Dendritic cell treated with granulocyte-macrophage colony-stimulating factor and Interleukin-4, amounts not matched to agents 40 ng/mL and 50 ng/mL, for 4 days (primary cell): Measurements from ENCODE around the gene WTIP.
"Not testable (repeated sequence)": the region's sequence is repeated elsewhere in the genome, so short reads cannot be mapped to it uniquely, and the experiment has no call there.

Source experiments
- H3K27ac Mint-ChIP-seq: one replicate; pipeline ENCODE4 v1.8.0; 2022; ENCODE audit warnings: mild to moderate bottlenecking, mixed read lengths
- H3K27me3 Mint-ChIP-seq: one replicate; pipeline ENCODE4 v1.8.0; 2022; ENCODE audit warnings: mild to moderate bottlenecking, mixed read lengths
- H3K36me3 Mint-ChIP-seq: one replicate; pipeline ENCODE4 v1.8.0; 2022; ENCODE audit warnings: low read depth, mixed read lengths
- H3K4me1 Mint-ChIP-seq: one replicate; pipeline ENCODE4 v1.8.0; 2022; ENCODE audit warnings: low read depth, mixed read lengths
- H3K4me3 Mint-ChIP-seq: one replicate; pipeline ENCODE4 v1.8.0; 2022; ENCODE audit warnings: mild to moderate bottlenecking, moderate library complexity, mixed read lengths
- H3K9me3 Mint-ChIP-seq: one replicate; pipeline ENCODE4 v1.8.0; 2022; ENCODE audit warnings: mixed read lengths
- intact Hi-C: fragments of 100-400 bp; cut with micrococcal nuclease; formaldehyde crosslinking; loops from one replicate; pipeline ENCODE4 v1.15.0; 2022

The WTIP gene

DNA sequence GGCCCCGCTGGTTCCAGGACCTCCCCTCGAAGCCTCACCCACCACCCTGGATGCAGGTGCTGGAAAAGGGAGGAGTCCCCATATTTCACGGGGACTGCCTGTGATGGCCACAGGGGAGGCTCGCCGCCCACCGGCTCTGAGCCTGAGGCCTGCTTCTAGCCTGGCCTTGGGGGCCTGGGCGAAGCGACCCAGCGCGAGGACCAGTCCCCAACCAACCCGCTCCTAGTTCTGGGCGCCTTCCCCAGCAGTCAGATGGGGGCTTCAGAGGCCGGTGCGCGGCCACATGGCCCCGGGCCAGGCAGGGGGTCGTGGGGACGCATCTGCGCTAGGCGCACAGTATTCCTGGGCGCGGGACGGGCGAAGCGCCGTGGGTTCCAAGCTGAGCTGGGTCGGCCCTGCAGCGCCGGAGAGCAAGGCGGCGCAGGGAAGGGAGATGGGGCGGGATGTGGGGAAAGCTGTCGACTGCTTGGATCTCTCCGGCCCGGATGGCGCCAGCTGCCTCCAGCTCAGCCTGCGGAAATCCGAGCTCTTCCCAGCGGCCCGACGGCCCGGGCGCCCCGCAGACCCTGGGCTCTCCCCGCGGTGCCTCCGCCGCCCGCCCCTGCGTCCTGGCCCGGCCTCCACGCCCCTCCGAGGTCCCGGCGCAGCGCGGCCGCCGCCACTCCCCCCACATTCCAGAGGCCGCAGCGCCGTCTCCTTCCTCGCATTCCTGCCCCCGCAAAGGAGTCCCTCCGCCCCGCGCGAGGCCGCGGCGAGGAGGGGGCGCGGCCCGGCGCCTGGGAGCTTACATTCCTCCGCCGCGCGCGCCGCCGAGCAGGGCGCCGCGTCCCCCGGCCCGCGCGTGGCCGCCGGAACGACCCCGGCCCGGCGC lies at the start of gene WTIP:
TSS of gene WTIP (plus strand) at position 788 of the 871 bp plus-strand sequence. CDS start 217 bp downstream, outside the sequence.
- intact Hi-C loops = no loop called here
- no peak within 1 kb of the TSS for H3K4me3 Mint-ChIP-seq

DNA sequence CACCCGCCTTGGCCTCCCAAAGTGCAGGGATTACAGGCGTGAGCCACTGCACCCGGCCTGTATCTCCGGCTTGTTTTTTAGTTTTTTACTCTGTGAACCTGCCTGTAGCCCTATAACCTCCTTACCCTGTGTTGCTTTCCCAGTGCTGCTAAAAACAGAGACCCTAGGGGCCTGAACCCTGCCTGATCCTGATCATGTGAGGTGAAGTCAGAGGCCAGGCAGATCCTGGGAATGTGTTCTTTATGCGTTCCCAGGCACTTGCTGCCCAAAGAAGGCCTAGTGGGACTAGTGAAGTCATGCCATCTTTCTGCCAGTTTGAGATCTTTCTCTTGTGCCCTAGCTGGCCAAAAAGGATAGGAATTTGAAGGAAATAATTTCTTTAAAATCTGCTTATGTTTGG lies 48.8 kb upstream of the WTIP start:
- H3K9me3 Mint-ChIP-seq = no peaks in the 10 kb centered on the region

More for the DNA sequence above, at the start of gene WTIP:
- H3K36me3 Mint-ChIP-seq = no peaks in the 10 kb centered on the region
- H3K27ac Mint-ChIP-seq = no peak within 1 kb of the TSS
- peaks cover 66% of the 10 kb centered on the region for H3K27me3 Mint-ChIP-seq
- H3K9me3 Mint-ChIP-seq = no peaks in the 10 kb centered on the region
- peaks cover 5% of the 10 kb centered on the region for H3K4me1 Mint-ChIP-seq

DNA sequence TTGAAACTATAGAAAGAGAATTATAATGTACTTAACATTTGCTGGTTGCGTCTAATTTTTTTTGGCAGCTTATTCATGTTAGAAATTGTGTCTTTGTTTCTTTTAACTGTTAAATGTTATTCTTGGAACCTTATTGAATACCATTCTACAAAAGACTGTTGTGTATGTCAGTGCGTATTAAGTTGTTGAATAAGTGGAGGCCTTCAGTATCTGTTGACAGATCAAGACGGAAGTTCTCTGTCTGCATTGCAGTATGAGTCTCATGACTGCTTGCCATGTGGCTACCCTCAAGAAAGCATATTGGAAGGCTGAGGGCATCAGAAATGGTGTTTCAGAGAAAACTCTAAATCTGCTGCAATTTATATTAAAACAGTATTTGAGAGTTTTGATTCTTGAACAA lies 44.8 kb upstream of the WTIP start:
- Mint-ChIP-seq H3K9me3 (no peaks in the 10 kb centered on the region), H3K27ac (no peak overlapping the region), H3K27me3 (no peaks in the 10 kb centered on the region), H3K36me3 (peaks cover 92% of the 10 kb centered on the region), H3K4me1 (no peaks in the 10 kb centered on the region), H3K4me3 (no peak overlapping the region)
- intact Hi-C loops = no loop called here

More for the DNA sequence above, 48.8 kb upstream of the WTIP start:
- Mint-ChIP-seq H3K4me1 (peaks cover 13% of the 10 kb centered on the region), H3K27ac (no peak overlapping the region), H3K36me3 (peaks cover 68% of the 10 kb centered on the region), H3K27me3 (no peaks in the 10 kb centered on the region), H3K4me3 (no peak overlapping the region)
- intact Hi-C loops = no loop called here

DNA sequence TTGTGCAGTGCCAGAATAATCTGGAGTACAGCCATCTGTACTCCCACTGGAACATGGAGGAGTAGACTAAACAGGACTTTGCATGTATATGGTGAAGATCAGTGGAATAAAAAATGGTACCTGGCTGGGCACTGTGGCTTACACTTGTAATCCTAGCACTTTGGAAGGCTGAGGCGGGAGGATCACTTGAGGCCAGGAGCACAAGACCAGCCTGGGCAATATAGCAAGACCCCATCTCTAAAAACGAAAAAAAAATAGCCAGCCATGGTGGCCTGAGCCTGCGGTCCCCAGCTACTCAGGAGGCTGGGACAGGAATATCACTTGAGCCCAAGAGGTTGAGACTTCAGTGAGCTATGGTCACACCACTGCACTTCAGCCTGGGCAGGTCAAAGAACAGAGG lies 33.4 kb upstream of the WTIP start:
- H3K9me3 Mint-ChIP-seq = no peaks in the 10 kb centered on the region
- no peaks in the 10 kb centered on the region for H3K27me3 Mint-ChIP-seq
- no peak overlapping the region for H3K27ac Mint-ChIP-seq
- intact Hi-C loops = no loop called here
- H3K4me3 Mint-ChIP-seq = no peak overlapping the region
- H3K36me3 Mint-ChIP-seq = peaks cover 97% of the 10 kb centered on the region
- H3K4me1 Mint-ChIP-seq = peaks cover 6% of the 10 kb centered on the region

DNA sequence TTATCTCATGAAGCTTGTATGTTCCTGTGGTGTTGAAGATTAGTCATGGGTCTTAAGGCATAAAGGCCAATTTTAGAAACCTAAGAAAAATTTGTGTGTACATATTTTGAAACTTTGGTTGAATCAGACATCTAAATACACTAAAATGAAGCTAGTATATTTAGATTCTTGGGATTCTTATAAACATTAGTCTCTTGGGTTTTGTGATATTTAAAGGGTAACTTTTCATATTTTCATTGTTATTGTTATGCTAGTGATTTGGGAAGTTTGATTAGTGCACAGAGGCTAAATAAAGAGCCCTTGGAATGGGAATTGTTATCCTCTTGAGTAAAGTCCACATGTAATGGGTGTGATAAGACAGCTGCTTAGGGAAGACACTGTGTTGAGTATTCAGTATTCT lies 28.8 kb upstream of the WTIP start:
- intact Hi-C loops = no loop called here
- Mint-ChIP-seq H3K4me3 (no peak overlapping the region), H3K9me3 (no peaks in the 10 kb centered on the region), H3K27ac (no peak overlapping the region), H3K27me3 (no peaks in the 10 kb centered on the region), H3K36me3 (peaks cover 98% of the 10 kb centered on the region), H3K4me1 (peaks cover 6% of the 10 kb centered on the region)

DNA sequence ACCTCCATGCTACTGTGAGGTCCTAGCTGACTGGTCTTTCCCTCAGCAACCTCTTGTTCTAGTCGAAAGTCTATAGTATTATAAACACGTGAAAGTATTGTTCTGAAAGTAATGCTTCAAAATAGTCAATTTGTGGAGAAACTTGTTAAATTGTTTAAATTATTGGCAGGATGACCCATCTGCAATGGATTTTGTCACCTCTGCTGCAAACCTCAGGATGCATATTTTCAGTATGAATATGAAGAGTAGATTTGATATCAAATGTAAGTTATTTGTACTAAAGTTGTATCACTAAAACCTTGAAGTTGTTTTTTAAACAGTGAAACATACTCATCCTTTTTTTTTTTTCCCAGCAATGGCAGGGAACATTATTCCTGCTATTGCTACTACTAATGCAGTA lies 27.5 kb upstream of the WTIP start:
- intact Hi-C loops = no loop called here
- no peaks in the 10 kb centered on the region for H3K27me3 Mint-ChIP-seq
- no peak overlapping the region for H3K27ac Mint-ChIP-seq
- peaks cover 6% of the 10 kb centered on the region for H3K4me1 Mint-ChIP-seq
- H3K9me3 Mint-ChIP-seq = no peaks in the 10 kb centered on the region
- no peak overlapping the region for H3K4me3 Mint-ChIP-seq
- peaks cover 100% of the 10 kb centered on the region for H3K36me3 Mint-ChIP-seq

DNA sequence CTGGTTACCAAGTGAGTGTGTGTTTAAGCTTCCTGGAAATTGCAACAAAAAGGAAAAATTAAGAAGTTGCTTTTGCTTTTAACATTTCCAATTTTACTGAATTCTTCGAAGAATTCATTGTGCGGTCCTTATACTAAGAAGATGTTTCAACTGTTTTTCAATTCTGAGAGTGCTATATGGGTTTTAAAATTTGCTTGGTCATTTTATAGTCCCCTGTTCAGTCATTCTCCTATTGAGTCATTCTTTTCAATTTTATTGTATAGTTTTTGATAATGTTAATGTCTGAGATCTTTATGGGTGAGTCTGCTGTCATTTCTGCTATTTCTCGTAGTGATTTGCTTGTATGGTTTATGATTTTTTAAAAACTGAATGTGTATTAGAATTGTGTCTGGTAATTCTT lies 26.9 kb upstream of the WTIP start:
- no peak overlapping the region for H3K27ac Mint-ChIP-seq

DNA sequence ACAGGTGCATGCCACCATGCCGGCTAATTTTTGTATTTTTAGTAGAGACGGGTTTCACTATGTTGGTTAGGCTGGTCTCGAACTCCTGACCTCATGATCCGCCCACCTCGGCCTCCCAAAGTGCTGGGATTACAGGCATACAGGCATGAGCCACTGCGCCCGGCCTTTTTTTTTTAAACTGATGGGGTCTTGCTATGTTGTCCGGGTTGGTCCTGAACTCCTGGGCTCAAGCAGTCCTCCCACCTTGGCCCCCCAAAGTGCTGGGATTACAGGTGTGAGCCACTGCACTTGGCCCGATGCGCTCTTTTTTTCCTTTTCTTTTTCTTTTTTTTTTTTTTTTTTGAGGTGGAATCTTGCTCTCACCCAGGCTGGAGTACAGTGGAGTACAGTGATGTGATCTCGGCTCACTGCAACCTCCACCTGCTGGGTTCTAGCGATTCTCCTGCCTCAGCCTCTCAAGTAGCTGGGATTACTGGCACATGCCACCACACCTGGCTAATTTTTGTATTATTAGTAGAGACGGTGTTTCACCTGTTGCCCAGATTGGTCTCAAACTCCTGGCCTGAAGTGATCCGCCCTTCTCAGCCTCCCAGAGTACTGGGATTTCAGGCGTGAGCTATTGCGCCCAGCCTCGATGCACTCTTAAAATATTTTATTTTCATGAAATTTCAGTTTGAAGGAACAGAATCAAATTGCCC lies 25.6 kb upstream of the WTIP start:
- H3K9me3 Mint-ChIP-seq, H3K27ac Mint-ChIP-seq, intact Hi-C loops, H3K4me1 Mint-ChIP-seq, H3K4me3 Mint-ChIP-seq, H3K27me3 Mint-ChIP-seq: not testable (repeated sequence)
- peaks cover 100% of the 10 kb centered on the region for H3K36me3 Mint-ChIP-seq

More for the DNA sequence above, 26.9 kb upstream of the WTIP start:
- no peaks in the 10 kb centered on the region for H3K9me3 Mint-ChIP-seq
- H3K27me3 Mint-ChIP-seq = no peaks in the 10 kb centered on the region
- peaks cover 1% of the 10 kb centered on the region for H3K4me1 Mint-ChIP-seq
- peaks cover 100% of the 10 kb centered on the region for H3K36me3 Mint-ChIP-seq
- no peak overlapping the region for H3K4me3 Mint-ChIP-seq
- intact Hi-C loops = no loop called here

DNA sequence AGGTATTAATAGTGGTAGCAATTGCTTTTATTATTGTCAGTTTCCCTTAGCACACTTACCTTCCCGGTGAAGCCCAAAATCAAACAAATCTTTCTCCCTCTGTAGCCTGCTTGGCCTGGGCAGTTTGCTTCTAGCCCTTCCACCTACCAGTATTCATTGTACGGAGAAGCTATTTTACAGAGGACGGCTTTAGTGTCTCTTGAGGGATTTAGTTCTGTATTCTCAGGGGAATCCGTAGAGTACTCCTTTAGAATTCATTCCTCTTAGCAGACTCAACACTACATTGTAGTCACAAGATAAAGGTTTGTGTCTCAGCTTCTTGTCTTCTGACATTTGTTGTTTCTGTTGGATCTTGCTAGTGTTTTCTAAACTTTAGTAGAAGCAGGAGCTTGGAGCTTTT lies 24.1 kb upstream of the WTIP start:
- H3K9me3 Mint-ChIP-seq = no peaks in the 10 kb centered on the region
- intact Hi-C loops = no loop called here
- no peak overlapping the region for H3K27ac Mint-ChIP-seq
- peaks cover 7% of the 10 kb centered on the region for H3K4me1 Mint-ChIP-seq
- no peak overlapping the region for H3K4me3 Mint-ChIP-seq
- H3K36me3 Mint-ChIP-seq = peaks cover 100% of the 10 kb centered on the region
- H3K27me3 Mint-ChIP-seq = no peaks in the 10 kb centered on the region

DNA sequence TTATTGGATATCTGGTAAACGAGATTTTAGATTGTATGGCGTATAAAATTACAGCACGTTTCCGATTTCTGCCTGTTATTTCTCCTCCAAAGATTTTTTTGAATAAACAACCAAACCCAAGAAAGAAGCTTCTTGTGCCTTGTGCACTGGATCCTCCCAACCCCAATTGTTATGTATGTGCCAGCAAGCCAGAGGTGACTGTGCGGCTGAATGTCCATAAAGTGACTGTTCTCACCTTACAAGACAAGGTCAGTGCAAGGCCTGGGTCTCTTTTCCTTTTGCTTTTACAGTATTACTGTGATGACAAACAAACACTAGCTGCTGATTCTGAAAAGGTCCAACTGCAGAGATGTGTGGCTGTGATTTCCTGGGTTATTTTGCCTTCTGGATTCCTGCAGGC lies 22.9 kb upstream of the WTIP start:
- peaks cover 7% of the 10 kb centered on the region for H3K4me1 Mint-ChIP-seq
- H3K27me3 Mint-ChIP-seq = no peaks in the 10 kb centered on the region
- intact Hi-C loops = no loop called here
- no peak overlapping the region for H3K4me3 Mint-ChIP-seq
- no peaks in the 10 kb centered on the region for H3K9me3 Mint-ChIP-seq
- no peak overlapping the region for H3K27ac Mint-ChIP-seq
- H3K36me3 Mint-ChIP-seq = peaks cover 100% of the 10 kb centered on the region

DNA sequence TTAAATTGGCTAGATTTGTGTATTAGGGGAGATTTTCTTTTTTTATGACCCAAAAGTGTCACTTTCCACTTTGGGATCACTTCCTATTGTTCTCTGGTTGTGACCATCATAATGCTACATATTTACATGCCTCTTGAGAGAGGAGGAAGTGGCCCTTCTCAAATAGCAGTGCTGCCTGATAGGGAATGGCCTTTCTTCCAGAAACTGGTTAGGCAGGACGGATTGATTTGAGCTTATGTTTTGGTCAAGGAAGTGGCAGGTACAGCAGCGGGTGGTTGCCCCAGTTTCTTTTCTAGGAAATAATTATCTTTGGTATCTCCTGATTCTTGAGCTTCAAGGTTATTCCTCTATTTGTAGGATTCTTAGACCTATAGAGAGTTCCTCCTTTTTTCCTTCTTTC lies 21.9 kb upstream of the WTIP start:
- intact Hi-C loops = no loop called here
- Mint-ChIP-seq H3K9me3 (no peaks in the 10 kb centered on the region), H3K4me1 (peaks cover 7% of the 10 kb centered on the region), H3K27me3 (no peaks in the 10 kb centered on the region), H3K4me3 (no peak overlapping the region), H3K27ac (no peak overlapping the region), H3K36me3 (peaks cover 100% of the 10 kb centered on the region)

DNA sequence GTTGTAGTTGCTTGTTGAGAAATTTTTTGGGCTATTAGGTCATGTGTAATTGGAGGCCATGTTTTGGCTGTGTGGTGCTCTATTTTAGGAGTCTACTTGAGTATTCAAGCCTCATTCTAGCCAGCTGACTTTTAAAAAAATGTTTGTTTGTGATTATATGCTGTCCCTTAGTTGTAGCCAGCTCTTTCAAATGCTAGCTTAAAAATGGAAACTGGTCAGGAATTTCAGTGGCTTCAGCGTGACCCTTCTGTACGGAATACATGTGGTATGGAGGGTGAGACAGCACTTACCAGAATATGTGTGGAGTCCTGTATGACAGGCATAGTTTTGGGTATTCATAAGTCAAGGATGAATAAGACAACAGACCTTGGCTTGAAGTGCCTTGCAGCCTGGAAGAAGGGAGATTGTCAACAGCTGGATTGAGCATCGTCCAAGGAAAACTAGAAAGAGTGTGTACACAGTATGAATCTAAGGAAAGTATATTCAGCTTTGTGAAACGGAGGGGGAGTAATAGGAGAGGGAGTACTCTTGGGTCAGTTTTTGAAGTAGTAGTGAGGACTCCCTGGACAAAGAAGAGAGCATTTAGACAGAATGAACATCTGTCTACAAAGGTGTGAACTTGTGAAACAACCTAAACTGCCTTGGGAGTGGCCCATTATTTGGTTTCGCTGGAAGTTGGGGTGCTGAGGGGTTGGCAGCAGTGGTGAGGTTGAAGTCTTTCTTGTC lies 20.0 kb upstream of the WTIP start:
- no peak overlapping the region for H3K4me3 Mint-ChIP-seq
- peaks cover 100% of the 10 kb centered on the region for H3K36me3 Mint-ChIP-seq
- peaks cover 7% of the 10 kb centered on the region for H3K4me1 Mint-ChIP-seq
- H3K9me3 Mint-ChIP-seq = no peaks in the 10 kb centered on the region
- no peaks in the 10 kb centered on the region for H3K27me3 Mint-ChIP-seq
- H3K27ac Mint-ChIP-seq = no peak overlapping the region
- intact Hi-C loops = no loop called here

DNA sequence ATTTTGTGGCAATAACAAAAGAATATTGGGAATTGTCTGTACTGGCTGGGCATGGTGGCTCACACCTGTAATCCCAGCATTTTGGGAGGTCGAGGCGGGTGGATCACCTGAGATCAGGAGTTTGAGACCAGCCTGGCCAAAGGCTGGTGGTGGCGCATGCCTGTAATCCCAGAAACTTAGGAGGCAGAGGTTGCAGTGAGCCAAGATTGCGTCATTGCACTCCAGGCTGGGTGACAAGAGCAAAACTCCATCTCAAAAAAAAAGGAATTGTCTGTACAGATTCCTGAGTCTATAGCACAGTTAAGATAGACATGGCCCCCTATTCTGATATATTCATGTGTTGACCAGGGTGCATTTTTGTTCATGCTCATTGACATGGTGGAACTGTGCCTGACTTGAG lies 16.8 kb upstream of the WTIP start:
- H3K36me3 Mint-ChIP-seq = peaks cover 99% of the 10 kb centered on the region

DNA sequence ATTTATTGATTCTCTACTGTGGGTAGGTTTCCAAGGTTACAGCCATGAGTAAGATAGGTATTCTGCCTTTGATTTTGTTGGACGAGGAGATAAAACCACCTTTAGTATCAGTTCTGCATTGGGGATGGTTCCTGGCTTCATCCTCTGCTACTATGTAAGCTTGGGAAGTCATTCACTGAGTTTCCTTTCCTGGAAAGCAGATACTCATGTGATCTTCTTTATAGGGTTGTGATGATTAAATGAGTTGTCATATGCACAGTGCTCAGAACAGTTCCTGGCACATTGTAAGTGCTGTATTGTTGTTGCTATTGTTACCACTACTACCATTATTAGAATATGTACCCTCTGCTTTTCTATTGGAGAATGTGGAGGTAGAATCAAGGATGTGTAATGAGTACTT lies 13.1 kb upstream of the WTIP start:
- Mint-ChIP-seq H3K4me3 (no peak overlapping the region), H3K9me3 (no peaks in the 10 kb centered on the region), H3K27ac (no peak overlapping the region), H3K36me3 (peaks cover 99% of the 10 kb centered on the region), H3K4me1 (no peaks in the 10 kb centered on the region), H3K27me3 (no peaks in the 10 kb centered on the region)
- intact Hi-C loops = no loop called here

More for the DNA sequence above, 16.8 kb upstream of the WTIP start:
- H3K27ac Mint-ChIP-seq, intact Hi-C loops, H3K4me3 Mint-ChIP-seq, H3K9me3 Mint-ChIP-seq, H3K4me1 Mint-ChIP-seq, H3K27me3 Mint-ChIP-seq: not testable (repeated sequence)
